Activated T-helper 1 cell treated with Interleukin-2 at 50 U/mL for 16 hours (primary cell): ENCODE results near the gene SDR42E1.

Experiments
- DNase-seq: peaks from one replicate; pipeline ENCODE4 v3.0.0-alpha.2; 2020; ENCODE audit warnings: low read depth

The SDR42E1 gene, protein sequence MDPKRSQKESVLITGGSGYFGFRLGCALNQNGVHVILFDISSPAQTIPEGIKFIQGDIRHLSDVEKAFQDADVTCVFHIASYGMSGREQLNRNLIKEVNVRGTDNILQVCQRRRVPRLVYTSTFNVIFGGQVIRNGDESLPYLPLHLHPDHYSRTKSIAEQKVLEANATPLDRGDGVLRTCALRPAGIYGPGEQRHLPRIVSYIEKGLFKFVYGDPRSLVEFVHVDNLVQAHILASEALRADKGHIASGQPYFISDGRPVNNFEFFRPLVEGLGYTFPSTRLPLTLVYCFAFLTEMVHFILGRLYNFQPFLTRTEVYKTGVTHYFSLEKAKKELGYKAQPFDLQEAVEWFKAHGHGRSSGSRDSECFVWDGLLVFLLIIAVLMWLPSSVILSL

DNA sequence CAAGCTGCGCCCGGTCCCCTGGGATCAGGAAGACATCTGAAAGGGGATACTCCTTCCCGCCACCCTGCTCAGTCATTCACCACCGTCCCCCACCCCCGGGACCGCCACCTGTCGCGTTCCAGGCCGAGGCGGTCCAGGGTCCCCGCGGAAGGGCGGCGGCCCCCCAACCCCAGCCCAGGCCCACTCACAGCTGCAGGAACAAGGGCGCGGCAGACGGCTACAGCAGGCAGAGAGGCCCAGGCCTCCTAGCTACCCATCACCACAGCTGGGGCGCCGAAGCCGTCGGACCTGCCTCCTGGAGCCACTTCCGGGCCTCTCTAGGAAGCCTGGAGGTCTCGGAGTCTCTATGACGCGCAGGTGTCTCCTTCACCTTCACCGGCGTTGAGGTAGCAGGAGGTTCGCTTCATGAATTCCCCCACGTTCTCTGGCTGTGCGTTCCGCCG lies at the start of gene SDR42E1:
TSS of gene SDR42E1 (minus strand) at position 272 of the 443 bp plus-strand sequence. CDS start 10,612 bp downstream, outside the sequence.
- DNase-seq = peak; percentile 46

DNA sequence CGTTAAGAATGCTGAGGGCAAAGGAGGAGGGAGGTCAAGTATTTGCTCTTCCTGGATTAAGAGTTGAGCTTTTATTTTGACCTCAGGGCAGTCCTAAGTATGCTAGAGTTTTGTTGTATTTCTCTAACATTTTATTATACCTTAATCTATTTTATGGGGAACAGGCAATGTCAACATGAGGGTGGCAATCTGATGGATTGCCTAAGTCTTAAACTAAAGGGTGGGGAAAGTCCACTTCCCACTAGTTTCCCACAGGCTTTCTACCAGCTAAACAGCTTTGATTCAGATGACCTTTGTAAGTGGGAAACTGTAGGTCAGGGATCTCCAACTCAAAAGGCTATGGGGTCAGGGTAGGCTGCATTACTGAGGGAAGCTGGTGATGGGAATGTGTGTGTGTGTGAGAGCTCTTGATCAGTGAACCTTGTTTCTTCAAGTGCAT lies 48.7 kb upstream of the SDR42E1 start:
- no peak for DNase-seq

DNA sequence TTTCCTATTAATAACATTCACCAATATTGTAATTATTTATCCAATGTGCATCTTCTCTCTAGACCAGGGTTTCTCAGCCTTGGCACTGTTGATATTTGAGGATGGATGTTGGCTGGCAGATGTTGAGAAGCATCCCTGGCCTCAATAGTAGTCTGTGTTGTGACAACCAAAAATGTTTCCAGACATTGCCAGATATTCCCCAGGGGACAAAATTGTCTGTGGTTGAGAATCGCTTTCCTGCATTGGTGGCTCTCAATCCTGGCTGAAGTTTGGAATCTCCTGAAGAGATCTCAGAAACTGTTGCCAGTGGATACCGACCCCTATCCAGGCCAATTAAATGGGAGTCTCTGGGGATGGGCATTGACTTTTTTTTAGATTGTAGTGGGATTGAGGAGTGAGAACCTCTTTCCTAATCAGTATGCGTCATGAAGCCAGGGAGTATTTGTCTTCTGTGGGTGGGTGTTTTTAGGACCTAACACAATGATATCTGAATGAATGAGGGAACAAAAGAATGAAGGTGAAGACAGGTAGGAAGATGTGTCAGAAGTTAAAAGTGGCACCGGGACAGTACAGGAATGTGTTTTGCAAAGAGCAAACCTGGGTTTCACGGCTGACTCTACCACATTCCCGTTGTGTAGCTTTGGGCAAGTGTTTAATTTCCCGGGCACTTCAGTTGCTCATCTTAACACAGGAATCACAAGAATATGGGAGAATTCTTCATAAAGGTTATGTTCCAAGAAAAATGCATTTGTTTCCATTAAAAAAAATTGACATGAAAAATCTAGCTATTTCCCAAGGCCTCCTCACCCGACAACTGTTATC lies 48.1 kb upstream of the SDR42E1 start:
- no peak for DNase-seq

DNA sequence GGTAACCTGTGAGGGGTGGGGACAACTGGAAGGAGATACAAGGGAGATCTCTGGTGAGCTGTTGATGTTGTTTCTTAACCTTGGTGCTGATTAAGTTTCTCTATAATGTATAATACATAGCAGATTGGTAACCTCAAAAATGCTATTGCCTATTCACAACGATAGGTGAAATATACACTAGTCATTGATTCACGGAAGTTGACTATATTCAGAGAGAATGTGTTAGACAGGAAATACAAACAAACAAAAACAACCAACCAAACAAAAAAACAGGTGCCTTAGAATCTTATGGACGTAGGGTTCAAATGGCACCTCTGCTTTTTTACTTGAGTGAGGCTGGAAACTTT lies 45.3 kb upstream of the SDR42E1 start:
- DNase-seq = no peak

DNA sequence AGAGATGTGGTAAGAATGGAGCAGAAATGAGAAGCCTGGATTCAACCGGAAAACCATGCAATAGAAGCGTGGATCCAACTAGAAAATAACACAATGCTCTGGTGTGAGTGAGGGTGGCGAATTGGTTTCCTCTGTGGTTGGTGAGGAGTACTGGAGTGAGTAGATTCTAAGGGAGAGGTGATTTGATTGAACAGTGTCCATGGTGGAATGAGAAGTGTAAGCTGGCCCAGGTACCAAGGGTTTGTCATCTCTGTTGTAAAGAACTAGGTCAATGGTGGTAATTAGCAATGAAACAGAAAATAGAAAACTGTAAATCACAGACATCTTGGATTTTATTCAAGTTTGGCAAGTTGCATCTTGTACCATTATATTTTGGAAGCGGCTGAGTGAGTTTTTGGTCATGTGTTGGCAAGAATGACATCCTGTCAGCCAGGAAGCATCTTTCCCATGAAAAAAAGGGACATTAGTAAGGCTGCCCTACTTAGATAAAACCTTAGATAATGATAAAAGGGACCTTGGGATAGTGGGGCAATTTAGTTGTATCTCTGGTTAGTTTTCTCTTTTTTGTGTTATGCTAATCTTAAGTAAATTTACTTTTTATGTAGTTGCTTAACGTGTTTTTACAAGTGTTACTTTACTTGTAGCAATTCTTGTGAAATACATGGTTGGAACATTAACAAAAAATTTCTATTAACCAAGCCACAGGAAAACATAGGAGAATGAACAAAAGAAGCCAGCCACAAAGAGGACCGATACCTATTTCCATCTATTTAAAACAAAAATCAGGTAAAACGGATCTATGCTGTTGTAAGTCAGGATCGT lies 44.7 kb upstream of the SDR42E1 start:
- no peak for DNase-seq

DNA sequence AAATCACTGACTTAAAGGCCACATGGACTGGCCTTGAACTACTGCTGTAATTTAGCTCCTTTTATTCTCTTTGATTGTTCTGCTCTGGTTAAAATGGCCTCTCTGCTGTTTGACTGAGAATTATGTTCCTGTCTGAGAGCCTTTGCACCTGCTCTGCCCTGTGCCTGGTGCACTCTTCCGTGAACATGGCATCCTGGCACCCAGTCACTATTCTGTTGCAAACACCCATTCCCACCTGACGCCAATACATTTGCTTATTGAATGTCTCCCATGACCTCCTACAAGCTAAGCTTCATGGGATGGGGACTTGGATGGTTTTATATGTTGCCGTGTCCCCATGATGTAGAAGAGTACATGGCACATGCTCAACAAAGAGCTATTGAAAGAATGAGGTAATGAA lies 43.8 kb upstream of the SDR42E1 start:
- DNase-seq = no peak

DNA sequence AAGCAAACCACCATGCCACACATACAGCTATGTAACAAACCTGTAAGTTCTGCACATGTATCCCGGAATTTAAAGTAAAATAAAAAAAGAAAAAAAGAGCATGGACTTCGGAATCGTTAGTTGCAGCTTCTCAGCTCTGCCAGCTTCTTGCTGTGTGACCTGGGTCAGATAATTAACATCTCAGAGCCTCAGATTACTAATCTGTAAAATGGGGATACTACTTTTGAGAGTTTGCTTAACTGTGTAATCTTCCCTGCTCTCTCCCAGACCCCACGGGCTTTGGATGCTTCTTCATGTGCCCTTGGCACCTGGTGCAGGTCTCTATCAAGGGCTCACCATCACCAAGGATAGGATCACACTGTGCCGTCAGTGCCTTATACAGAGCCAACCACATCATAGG lies 40.4 kb upstream of the SDR42E1 start:
- DNase-seq = no peak

DNA sequence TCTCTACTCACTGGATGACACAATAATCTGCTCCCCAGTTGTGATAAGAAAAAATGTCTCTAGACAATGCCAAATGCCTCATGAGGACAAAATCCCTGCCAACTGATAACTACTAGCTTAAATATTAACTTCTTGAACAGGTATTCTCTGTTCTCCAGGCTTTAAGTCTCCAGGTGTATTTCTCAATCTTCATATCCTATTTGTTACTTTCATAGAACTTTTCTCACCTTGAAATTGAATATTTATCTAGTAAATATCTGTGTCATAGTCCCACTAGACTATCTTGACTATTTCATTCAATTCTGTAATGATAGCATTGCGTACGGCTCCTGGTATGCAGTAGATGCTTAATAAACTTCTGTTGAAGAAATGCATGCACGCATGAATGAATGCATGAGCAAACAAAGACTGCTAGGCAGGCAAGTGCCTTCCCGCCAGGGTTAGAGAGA lies 39.7 kb upstream of the SDR42E1 start:
- DNase-seq = no peak

DNA sequence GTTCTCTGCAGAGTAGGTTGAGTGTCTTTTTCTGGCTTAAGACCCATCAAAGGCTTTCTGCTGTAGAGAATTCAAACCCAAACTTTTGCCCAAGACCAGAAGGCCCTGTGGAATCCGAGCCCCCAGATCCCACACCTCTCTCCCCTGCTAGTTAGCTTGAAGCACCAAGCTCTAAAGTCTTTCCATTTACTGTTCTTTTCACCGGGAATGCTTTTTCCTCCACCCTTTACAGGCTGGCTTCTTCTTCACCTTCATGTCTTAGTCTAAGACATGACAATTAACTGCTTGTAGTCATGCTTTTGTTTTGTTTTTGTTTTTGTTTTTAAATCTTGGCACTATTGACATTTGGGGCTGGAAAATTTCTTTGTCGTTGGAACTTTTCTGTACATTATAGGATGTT lies 39.2 kb upstream of the SDR42E1 start:
- DNase-seq = no peak

DNA sequence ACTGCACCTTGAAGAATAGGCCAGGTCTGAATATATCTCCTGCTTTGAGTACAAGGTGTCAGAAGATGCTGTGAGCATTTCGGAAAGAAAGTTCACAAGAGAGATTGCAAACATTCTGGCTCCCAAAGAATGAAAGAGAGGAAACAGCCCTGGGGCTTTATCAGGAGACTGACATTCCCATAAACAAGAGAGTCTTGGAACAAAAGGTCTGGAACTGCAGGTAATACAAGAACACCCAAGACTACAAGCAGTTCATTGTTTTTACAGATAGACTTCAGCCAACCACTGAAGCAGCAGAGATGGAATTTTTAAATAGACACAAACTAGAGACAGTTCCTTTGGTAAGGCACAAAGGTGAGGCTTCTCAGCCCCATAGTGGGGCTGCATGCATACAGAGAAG lies 38.2 kb upstream of the SDR42E1 start:
- DNase-seq = no peak

DNA sequence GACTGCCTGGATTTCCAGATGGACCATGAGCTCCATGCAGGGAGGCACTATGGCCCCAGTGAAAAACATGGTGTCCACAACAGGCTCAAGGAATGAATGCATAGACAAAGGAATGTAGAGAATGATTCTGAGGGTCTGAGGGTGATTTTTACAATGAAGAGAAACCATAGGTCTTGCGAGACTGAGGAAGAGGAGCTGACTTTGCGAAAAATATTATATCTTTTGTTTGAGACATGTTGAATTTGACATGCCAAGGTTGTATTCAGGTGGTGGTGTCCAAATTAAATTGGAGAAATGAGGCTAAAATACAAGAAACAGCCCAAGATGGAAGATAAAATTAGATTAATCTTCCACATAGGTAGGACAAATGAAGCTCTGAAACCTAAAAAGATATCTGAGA lies 36.5 kb upstream of the SDR42E1 start:
- no peak for DNase-seq

DNA sequence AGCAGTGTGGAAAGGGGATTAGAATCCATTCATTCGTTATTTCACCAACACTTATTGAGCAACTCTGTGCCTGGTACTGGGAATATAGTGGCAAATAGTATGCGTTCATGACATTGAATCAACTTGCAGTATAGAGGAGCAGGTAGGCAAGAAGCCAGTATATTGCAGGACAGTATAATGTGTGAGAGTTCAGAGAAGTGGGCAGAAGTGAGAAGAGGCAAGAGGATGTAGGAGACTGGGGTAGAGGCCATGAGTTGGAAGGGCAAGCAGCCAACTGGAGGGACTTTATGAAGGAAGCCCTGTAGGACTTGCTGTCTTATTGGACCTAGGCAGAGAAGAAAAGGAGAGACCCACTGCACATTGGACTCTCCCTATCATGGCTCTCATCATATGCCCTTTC lies 36.1 kb upstream of the SDR42E1 start:
- no peak for DNase-seq

DNA sequence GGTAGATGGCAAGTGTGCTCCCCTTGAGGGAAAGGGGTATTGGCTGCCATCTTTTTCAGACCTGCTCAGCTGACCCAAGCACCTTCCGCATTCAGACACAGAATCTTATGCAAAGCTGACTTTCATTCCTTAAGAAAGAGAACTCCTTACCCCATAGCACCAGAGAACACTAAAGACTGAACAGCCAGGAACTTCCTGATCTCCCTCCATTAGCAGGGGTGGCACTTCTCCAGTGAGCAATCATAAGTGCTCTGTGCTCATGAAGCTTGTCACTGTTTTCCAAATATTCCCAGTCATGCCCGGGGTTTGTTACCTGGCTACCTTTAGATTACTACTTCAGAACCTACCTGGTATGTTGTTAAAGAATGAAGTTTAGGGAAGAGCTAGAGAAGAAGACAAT lies 35.7 kb upstream of the SDR42E1 start:
- DNase-seq = no peak

DNA sequence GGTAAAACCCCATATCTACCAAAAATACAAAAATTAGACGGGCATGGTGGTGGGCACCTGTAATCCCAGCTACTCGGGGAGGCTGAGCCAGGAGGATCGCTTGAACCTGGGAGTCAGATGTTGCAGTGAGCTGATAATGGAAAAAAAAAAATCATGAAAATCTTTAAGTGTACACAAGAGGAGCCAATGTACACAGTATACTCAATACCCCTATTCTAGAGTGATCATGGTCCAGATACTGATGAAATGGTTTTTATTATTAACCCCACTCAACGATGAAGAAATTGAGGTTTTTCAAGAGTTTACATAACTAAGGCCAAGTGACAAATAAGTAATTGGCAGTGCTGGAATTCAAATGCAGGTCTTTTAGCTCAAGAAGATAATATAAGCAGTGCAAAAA lies 35.3 kb upstream of the SDR42E1 start:
- DNase-seq = no peak

DNA sequence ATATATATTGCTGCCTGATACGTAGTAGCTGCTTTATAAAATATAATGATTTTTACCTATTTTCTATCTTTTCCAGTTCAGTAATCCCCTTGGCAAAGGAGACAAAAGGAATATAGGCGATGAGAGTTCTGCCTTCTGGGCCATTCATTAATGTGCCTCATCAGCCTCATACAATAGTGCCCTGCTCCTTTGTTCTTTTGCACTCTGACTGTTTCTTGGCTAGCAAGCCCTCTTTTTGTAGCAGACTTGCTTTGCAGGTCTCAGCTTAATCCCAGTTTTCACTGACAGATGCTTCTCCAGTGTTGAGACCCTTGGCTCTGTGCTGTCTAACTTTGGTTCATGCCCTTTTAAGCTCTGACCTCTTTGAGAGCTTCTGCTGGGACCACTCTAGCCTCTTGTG lies 34.2 kb upstream of the SDR42E1 start:
- no peak for DNase-seq

DNA sequence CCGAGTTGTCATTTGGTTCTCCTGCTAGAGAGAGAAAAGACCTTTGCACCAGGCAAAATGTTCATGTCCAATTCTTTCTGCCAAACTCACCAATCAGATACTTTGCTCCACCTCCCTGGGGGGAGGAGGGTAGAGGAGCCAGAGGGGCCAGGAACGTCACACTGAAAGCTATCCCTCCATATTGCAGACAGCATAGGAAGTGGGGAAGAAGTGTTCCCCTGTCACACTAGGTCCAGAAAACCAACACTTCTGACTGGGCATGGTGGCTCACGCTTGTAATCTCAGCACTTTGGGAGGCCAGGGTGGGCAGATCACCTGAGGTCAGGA lies 33.3 kb upstream of the SDR42E1 start:
- no peak for DNase-seq

DNA sequence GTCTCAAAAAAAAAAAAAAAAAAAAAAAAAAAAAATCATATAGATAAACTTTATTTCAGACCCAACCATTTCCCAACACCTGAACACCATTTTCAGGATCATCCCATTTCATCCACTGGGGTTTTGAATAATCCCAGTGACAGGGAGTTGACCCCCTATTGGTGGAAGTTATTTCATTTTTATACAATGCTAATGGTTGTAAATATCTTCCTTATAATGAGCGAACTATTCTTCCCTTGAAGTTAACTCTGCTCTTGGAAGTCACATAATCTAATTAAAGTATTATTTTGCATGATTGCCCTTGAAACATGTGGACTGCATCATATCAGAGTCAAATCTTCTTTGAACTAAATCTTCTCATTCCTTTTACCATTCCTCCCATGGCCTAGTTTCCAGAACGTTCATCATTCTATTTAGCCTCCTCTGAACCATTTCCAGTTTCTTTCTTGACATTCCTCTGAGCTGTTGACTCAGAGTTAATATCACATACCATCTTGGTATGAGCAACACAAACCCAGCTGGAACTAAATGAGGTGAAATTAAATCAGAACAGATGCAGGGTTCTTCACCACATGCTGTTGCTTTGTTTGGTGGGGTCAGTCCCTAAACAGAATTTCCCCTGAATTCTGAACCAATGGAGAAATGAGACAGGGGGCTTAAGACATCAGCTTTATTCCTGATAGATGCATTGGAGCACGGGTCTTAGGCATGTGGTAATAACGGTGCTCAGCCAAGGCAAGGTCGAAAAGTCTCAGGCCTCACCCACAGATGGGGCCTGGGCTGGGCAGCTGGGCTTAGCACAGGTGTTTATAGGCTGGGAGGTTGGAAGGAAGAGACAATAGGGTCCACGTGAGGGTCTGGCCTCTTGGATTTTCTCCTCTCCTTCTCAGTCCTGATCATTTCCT lies 32.7 kb upstream of the SDR42E1 start:
- DNase-seq = no peak

DNA sequence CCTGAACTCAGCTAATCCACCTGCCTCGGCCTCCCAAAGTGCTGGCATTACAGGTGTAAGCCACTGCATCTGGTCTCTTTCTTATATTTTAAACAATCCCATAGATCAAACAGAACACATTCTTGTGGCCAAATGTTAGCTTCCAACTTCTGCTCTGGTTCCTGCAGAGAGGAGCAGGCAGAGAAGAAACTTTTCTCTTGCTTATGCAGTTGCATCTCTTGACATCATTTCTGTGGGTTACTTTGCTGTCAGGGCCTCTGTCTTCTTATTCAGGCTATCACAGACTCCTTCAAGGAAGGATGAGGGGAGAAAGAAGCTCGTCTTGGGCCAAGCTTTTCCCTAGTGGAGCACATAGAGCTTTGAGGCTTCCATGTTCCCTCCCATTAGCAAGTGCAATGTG lies 31.6 kb upstream of the SDR42E1 start:
- DNase-seq = no peak

DNA sequence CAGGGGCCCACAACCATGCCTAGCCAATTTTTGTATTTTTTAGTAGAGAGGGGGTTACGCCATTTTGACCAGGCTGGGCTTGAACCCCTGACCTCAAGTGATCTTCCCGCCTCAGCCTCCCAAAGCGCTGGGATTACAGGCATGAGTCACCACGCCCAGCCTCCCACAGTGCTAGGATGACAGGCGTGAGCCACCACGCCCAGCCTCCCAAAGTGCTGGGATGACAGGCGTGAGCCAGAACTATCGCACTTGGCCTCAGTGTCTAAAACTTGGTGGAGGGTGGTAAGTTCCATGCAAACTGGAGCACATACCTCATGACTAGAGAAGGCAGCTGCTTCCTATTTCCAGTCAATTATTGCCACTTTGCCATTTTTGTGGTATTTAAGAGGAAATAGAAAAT lies 30.9 kb upstream of the SDR42E1 start:
- DNase-seq = no peak

DNA sequence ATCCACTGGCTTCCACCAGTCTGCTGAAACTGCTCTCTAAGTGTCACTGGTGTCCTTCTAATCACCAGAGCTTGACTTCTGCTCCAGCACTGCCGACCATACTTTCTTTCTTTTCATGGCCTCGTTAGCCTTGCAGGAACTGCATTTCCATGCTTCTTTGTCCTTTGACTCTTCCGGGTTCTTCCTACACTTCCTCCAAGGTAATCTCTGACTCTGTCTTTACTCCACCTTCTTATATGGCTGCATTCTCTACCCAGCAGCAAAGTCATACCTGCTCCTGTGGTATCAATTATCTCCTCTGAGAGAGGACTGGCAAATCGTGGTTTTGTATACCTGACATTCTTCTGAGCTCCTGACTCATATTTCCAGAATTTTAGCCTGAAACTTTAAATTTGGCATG lies 30.3 kb upstream of the SDR42E1 start:
- no peak for DNase-seq

DNA sequence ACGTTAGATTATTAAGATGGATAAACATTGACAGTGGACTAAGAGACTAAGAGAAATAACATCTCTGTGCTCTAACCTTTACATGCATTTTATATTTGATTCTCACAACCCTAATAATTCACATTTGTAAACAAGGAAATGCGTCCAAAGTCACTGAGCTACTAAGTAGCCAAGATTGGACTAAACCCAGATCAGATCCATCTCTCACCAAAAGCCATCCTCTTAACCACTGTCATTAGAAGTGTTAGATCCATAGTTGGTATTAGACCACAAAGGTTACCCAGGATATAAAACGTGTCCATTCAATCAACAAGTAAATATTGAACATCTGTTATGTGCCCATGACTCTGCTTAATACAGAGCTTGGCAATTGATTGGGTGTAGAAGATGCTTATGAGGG lies 29.0 kb upstream of the SDR42E1 start:
- DNase-seq = no peak

DNA sequence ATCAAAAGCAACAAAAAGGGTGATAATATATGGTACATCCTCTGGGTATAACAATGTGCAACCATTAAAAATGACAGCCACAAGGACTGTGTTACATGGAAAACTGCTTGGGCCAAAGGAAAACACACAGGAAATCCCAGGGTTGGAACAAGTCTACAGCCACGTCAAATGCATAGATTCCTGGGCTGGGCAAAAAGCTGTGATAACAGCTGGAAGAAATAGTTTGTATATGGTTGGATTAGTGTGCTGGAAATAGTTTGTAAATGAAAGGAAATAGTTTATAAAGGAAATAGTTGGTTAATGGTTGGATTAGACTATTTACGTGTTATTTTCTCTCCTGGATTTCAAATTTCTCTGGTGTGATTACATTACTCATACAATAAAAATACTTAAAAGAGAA lies 26.4 kb upstream of the SDR42E1 start:
- DNase-seq = no peak
